HCT116 (cell line): ENCODE data around the gene LMAN1L. TPM values are rescaled to one million over a fixed set of nuclear protein-coding genes. Genes with fewer than 3 reads are reported as not detected.

ENCODE experiments used
- ATAC-seq: fragments of 200-7000 bp; cut with Tn5 transposase; 2 replicates; pipeline ENCODE4 v1.9.1; 2020; ENCODE audit warnings: mild to moderate bottlenecking, moderate library complexity
- BruUV-seq: library from RNA; stranded (reverse); fragments of 400-500 nt; replicated peaks from 2 replicates; lab custom pipeline; 2021; lab: Mats Ljungman, UMichigan
- CTCF ChIA-PET: fragments of 300-600 bp; sonication (Branson Sonifier 250); formaldehyde crosslinking; loops from one replicate; lab custom pipeline; 2021; ENCODE audit warnings: antibody characterized with exemption; lab: Charles Lee
- POLR2A ChIA-PET: fragments of 300-600, 350-600 bp; sonication (Branson Sonifier 250); formaldehyde crosslinking; loops from one replicate; lab custom pipeline; 2021; ENCODE audit warnings: antibody characterized with exemption; lab: Charles Lee
- RAD21 ChIA-PET, 2 experiments: fragments of 300-600 bp; sonication (Branson Sonifier 250); formaldehyde crosslinking; loops; one replicate each; lab custom pipeline; 2023; ENCODE audit warnings: low total read pairs in 2 of 2; ENCODE audit not compliant: uncharacterized antibody in 2 of 2, unreplicated experiment in 2 of 2, low non-redundant PET in 1 of 2; lab: Charles Lee
- DNase-seq: peaks from one replicate; pipeline ENCODE4 v3.0.0-alpha.2; 2010; ENCODE audit warnings: low read depth, low spot score
- H2AFZ ChIP-seq: fragments of 200-600 bp; shearing (Covaris generic), sonication (generic); 2 replicates; pipeline ENCODE4 v1.6.1; 2017; ENCODE audit warnings: low read depth, mixed run types, mixed read lengths, antibody characterized with exemption, low read length; ENCODE audit not compliant: poor library complexity, severe bottlenecking
- H3K27ac ChIP-seq: 2 replicates; pipeline ENCODE4 v1.5.1; 2012; ENCODE audit warnings: low read depth, low read length
- H3K27me3 ChIP-seq: fragments of 200-600 bp; sonication (generic); 2 replicates; pipeline ENCODE4 v1.6.1; 2016; ENCODE audit warnings: mixed run types, low read length, mixed read lengths; ENCODE audit not compliant: insufficient read depth
- H3K36me3 ChIP-seq, 2 experiments: fragments of 200-500 bp in 1 of 2; fragments of 200-600 bp in 1 of 2; sonication (Bioruptor generic) in 1 of 2; sonication (generic) in 1 of 2; 2 replicates each; pipeline versions ENCODE4 v1.5.1 to v1.6.1; 2014 to 2016; ENCODE audit warnings: low read length in 2 of 2, inconsistent platforms in 1 of 2, mixed read lengths in 1 of 2, mixed run types in 1 of 2; ENCODE audit not compliant: insufficient read depth in 2 of 2, control insufficient read depth in 1 of 2
- H3K4me1 ChIP-seq, 2 experiments: fragments of 200-600 bp in 1 of 2; sonication (generic) in 1 of 2; 2 replicates each; pipeline versions ENCODE4 v1.5.1 to v1.6.1; 2012 to 2017; ENCODE audit warnings: low read length in 2 of 2, inconsistent platforms in 1 of 2, mild to moderate bottlenecking in 1 of 2, mixed read lengths in 1 of 2, mixed run types in 1 of 2, moderate library complexity in 1 of 2; ENCODE audit not compliant: insufficient read depth in 2 of 2, control insufficient read depth in 1 of 2
- H3K4me2 ChIP-seq: fragments of 200-600 bp; sonication (generic); 2 replicates; pipeline ENCODE4 v1.6.1; 2017; ENCODE audit warnings: mixed run types, low read length, mixed read lengths
- H3K4me3 ChIP-seq, 2 experiments: fragments of 200-600 bp in 1 of 2; sonication (generic) in 1 of 2; replicated peaks in 1 of 2; 2 replicates each; pipeline ENCODE4 v1.5.1; 2011 to 2016; ENCODE audit warnings: low read length in 2 of 2, control low read depth in 1 of 2, low read depth in 1 of 2, mild to moderate bottlenecking in 1 of 2, mixed read lengths in 1 of 2, mixed run types in 1 of 2
- H3K79me2 ChIP-seq: fragments of 200-600 bp; sonication (generic); 2 replicates; pipeline ENCODE4 v1.6.1; 2017; ENCODE audit warnings: mild to moderate bottlenecking, mixed run types, low read length, moderate library complexity, mixed read lengths; ENCODE audit not compliant: insufficient read depth
- H3K9ac ChIP-seq: fragments of 200-600 bp; sonication (generic); 2 replicates; pipeline ENCODE4 v1.6.1; 2016; ENCODE audit warnings: low read length, mixed read lengths
- H3K9me2 ChIP-seq: fragments of 200-600 bp; sonication (generic), shearing (Covaris generic); 2 replicates; pipeline ENCODE4 v1.6.1; 2017; ENCODE audit warnings: mixed run types, mild to moderate bottlenecking, moderate library complexity; ENCODE audit not compliant: insufficient read depth
- H3K9me3 ChIP-seq, 2 experiments: fragments of 200-500 bp in 1 of 2; fragments of 200-600 bp in 1 of 2; sonication (Bioruptor generic) in 1 of 2; sonication (generic) in 1 of 2; 2 replicates each; pipeline ENCODE4 v1.6.1; 2014 to 2017; ENCODE audit warnings: low read length in 2 of 2, mixed read lengths in 2 of 2, inconsistent platforms in 1 of 2, low read depth in 1 of 2, mild to moderate bottlenecking in 1 of 2, mixed run types in 1 of 2, moderate library complexity in 1 of 2; ENCODE audit not compliant: control insufficient read depth in 1 of 2, insufficient read depth in 1 of 2
- H4K20me1 ChIP-seq: fragments of 200-600 bp; sonication (generic), shearing (Covaris generic); 2 replicates; pipeline ENCODE4 v1.6.1; 2017; ENCODE audit warnings: mixed run types, mild to moderate bottlenecking, moderate library complexity; ENCODE audit not compliant: insufficient read depth
- CBX3 ChIP-seq: IDR thresholded peaks from 2 replicates; pipeline ENCODE4 v1.6.1; 2012; ENCODE audit warnings: low read depth
- CTCF ChIP-seq, 3 experiments: fragments of 200-600 bp in 1 of 3; sonication (generic) in 1 of 3; IDR thresholded peaks in 2 of 3; conservative IDR thresholded peaks in 1 of 3; 2 replicates each; pipeline ENCODE4 v1.5.1; 2012 to 2017; ENCODE audit warnings: low read depth in 2 of 3, low read length in 2 of 3, antibody characterized with exemption in 1 of 3, borderline replicate concordance in 1 of 3, control low read depth in 1 of 3, mild to moderate bottlenecking in 1 of 3, mixed read lengths in 1 of 3, mixed run types in 1 of 3, moderate library complexity in 1 of 3; ENCODE audit not compliant: insufficient read depth in 1 of 3
- EGR1 ChIP-seq: IDR thresholded peaks from 2 replicates; pipeline ENCODE4 v1.6.1; 2012; ENCODE audit warnings: low read depth
- FOSL1 ChIP-seq: IDR thresholded peaks from 2 replicates; pipeline ENCODE4 v1.6.1; 2012; ENCODE audit warnings: low read depth
- MAX ChIP-seq: IDR thresholded peaks from 2 replicates; pipeline ENCODE4 v1.6.1; 2012
- POLR2AphosphoS5 ChIP-seq: IDR thresholded peaks from 2 replicates; pipeline ENCODE4 v1.6.1; 2011; ENCODE audit warnings: mild to moderate bottlenecking, low read depth, low read length, moderate library complexity
- SIN3A ChIP-seq: IDR thresholded peaks from 2 replicates; pipeline ENCODE4 v1.6.1; 2012; ENCODE audit warnings: low read depth
- YY1 ChIP-seq: IDR thresholded peaks from 2 replicates; pipeline ENCODE4 v1.6.1; 2011; ENCODE audit warnings: low read length, low read depth, moderate library complexity, mild to moderate bottlenecking; ENCODE audit not compliant: insufficient replicate concordance; ENCODE audit errors: extremely low read depth
- ZFX ChIP-seq: fragments of 450-650 bp; IDR thresholded peaks from 2 replicates; pipeline ENCODE4 v1.6.1; 2017
- ZNF274 ChIP-seq: fragments of 200-500 bp; sonication (Bioruptor generic); IDR thresholded peaks from 2 replicates; pipeline ENCODE4 v1.6.1; 2014; ENCODE audit warnings: mild to moderate bottlenecking, low read depth, low read length, inconsistent platforms
- intact Hi-C: fragments of 100-400 bp; cut with micrococcal nuclease; formaldehyde crosslinking; loops from 2 replicates; pipeline ENCODE4 v1.10.0; 2022
- total RNA-seq: library from RNA; stranded (reverse); gene quantifications from one replicate; pipeline ENCODE4 v1.2.1, GENCODE V29; 2021; ENCODE audit not compliant: unreplicated experiment

Gene LMAN1L
- total RNA-seq, 1 experiment from 2014 or later: 0.17 TPM

- Histone ChIP-seq H4K20me1 (no peaks in the 10 kb centered on the region), H3K9ac (no peak overlapping the region), H3K4me2 (no peak overlapping the region)
- TF ChIP-seq POLR2AphosphoS5 (no peak), YY1 (no peak), ZFX (no peak; the same call in 1 of the 2 replicates), SIN3A (no peak), EGR1 (no peak), MAX (no peak), CBX3 (no peak), CTCF (IDR thresholded peaks at IDR 0.05 in 2 of 3, conservative IDR thresholded peaks at IDR 0.05 in 1 of 3; ENCODE audit: borderline replicate concordance in 1 of 3, insufficient read depth in 1 of 3, low read depth in 2 of 3, low read length in 2 of 3) (no peak), ZNF274 (no peak), FOSL1 (no peak)
- TF ChIP-seq, all 23 proteins: peak for 0
- H3K27me3 ChIP-seq: no peaks in the 10 kb centered on the region; the same call in 1 of the 2 replicates
- ATAC-seq (no peak), DNase-seq (no peak)
- H3K4me1 ChIP-seq: peaks cover 18 to 33% of the 10 kb centered on the region in 2 experiments
- intact Hi-C loops: no loop called here
- H3K9me3 ChIP-seq: no peaks in the 10 kb centered on the region
- CTCF ChIA-PET: no interaction called here
- H3K36me3 ChIP-seq: no peaks in the 10 kb centered on the region
- no peaks in the 10 kb centered on the region for H3K79me2 ChIP-seq
- RAD21 ChIA-PET: no interaction called here
- POLR2A ChIA-PET: no interaction called here
- no peak overlapping the region for H3K4me3 ChIP-seq
- H3K9me2 ChIP-seq: no peaks in the 10 kb centered on the region
- no TSS peak for BruUV-seq
- H2AFZ ChIP-seq: no peak overlapping the region
- no peak overlapping the region for H3K27ac ChIP-seq
Measured at GRCh38 chr15:74820056-74820455, 7.4 kb downstream of the LMAN1L start.
